Kidney glomerular epithelial cell (primary cell): Measurements from ENCODE around the gene NT5DC1.

ENCODE experiments used
- DNase-seq: peaks from one replicate; lab custom pipeline; 2025; lab: John Stamatoyannopoulos, UW

Gene NT5DC1

DNA sequence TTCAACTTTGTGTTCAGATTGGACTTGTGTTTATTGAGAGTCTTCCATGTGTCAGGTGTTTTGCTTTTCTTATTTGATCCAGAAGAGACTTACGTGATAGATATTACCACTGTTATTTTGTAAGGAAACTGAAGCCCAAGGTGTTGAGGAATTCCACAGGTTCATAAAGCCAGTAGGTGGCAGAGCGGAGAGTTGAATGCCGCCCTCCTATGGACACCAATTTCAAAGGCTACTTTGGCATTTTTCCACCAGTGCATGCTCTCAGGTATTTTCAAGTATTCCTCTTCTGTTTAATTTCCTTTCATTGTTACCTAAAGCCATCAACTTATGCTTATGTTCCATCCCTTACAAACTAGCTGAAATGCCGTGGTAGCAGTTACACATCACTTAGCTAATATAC lies 39.3 kb downstream of the NT5DC1 start:
- no peak for DNase-seq

DNA sequence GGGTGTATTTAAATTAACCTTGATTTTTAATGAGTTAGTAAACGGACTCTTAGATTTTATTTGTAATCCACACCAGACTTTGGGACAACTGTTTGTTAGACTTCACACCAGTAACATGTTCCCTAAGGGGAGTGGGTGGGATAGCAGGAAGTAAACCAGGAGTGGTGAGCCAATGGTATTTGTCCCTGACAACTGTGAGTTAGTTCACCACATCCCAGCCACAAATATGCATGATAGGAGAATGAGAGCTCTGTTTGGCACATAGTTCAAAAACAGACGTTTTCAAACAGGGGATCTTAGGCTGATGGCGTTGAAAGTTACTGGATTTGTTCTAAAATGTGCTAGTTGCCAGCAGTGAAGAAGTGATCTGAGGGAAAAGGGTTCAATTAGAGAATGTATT lies 44.0 kb downstream of the NT5DC1 start:
- DNase-seq = no peak

DNA sequence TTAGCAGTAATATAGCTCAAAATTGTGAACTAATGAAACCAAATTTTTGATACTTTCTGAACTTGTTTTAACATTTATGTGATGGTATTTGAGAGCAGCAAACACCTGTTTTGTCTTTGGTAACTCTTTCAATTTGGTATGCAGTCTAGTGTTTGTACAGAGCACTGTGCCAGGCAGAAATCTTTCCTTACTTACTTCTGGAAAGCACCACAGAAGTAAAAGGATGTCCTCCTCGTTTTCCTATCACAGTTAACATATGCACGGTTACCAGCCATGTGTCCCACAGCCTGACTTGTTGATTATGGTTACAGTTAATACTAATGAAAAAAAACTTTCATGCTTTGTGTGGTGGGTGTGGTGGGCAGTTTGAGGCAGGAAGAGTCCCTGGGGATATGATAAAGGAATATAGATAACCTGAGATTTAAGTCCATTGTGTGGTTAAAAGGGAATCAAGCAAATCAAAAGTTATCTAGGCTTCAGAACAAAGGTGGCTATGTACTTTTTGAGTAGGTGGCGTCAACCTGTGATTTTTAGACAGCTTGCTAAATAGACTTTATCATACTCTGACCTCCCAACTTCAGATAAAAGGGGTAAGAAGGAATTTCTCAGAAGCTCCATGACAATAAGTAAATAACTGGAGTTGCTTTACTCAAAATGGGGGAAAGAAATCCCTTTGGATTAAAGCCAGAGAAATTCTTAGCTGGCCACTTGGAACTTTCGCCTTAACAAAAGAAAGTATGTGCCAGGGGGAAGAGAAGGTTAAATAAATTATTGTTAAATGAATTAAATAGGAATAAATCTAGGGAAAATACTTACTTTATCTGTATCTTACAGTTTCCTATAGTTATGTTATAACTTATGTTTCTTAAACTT lies 45.4 kb downstream of the NT5DC1 start:
- no peak for DNase-seq

DNA sequence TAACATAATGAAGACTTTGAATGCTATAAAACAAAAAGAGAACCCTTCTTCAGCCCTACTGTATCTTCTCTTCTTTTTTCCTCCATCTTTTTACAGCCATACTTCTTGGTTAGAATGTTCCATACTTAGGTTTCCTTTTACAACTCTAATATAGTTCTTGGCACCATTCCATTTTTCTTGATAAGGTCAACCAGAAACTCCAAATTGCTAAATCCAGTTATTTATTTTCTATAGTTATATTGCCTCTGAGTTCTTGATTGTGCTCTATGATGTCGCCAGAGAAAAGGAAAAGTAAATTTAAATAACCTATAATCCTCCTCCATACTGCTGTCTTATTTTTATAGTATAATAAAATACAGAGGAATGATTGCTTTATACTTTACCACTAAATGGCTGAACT lies 52.0 kb downstream of the NT5DC1 start:
- DNase-seq = no peak

GRCh38 chr6:116154887-116155286 lies 54.2 kb downstream of the NT5DC1 start:
- DNase-seq = no peak

DNA sequence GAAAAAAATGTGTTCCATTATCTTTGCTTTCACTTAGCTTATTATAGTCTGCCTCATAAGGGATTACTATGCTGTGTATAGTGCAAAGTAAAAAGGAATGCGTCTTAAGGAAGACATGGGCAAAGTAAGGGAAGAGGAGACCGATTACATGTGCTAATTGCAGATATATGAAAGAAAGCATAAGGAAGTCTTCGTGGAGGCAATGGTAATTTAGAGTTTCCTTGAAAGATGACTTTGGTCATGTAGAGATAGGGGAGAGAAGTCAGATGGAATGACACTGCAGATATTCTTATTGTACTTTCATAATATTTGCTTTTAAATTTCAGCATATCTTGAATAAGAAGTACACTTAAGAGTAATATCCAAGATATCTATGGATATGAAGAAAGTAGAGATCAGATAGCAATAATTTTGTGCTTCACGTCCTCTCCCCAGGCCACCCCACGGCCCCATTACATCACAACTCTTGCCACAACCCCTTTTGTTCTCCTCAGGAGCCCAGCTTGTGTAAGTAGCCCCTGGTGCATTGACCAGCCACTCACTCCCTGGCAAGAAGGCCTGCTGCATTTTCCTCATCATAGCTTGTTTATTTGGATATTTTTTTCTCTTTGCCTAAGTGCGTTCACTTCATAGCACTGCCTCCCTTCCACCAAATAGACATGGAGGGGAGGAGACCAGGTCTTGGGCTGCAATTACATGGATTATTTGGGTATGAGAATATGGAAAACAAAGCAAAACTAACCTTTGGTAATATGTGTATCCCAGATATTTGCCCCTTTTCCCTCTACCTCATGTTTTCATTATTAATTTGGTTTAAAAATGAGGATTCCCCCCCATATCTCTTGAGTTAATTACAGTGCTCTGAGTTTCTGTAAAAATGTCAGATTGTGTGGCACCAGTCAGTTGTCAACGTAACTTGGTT lies 56.0 kb downstream of the NT5DC1 start:
- no peak for DNase-seq

DNA sequence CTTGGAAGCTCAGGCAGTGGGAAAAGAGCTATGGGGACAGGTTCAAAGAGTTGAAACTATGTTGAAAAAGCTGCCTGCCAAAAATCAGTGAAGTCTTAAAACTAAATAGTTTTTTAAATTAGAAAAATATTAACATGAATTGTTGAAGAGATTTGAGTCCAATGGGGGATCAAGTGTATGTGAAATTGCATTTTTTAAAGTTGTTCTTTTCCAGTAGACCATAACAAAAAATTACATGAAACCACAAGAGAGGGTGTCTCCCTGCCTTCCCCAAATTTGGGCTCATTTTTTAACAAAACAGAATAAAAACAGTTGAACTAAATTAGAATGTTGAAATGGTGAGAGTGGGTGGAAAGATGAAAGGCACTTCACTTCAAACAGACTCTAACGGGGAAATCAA lies 56.7 kb downstream of the NT5DC1 start:
- DNase-seq = no peak

- DNase-seq = no peak
Measured at GRCh38 chr6:116158641-116159040, 58.0 kb downstream of the NT5DC1 start.

GRCh38 chr6:116159782-116160524 lies 59.3 kb downstream of the NT5DC1 start:
- no peak for DNase-seq

- DNase-seq = no peak
Measured at GRCh38 chr6:116165596-116165995, 64.9 kb downstream of the NT5DC1 start.

- no peak for DNase-seq
Measured at GRCh38 chr6:116166369-116166768, 65.7 kb downstream of the NT5DC1 start.

- no peak for DNase-seq
Measured at GRCh38 chr6:116168148-116168547, 67.5 kb downstream of the NT5DC1 start.

- no peak for DNase-seq
Measured at GRCh38 chr6:116169880-116170279, 69.2 kb downstream of the NT5DC1 start.

DNA sequence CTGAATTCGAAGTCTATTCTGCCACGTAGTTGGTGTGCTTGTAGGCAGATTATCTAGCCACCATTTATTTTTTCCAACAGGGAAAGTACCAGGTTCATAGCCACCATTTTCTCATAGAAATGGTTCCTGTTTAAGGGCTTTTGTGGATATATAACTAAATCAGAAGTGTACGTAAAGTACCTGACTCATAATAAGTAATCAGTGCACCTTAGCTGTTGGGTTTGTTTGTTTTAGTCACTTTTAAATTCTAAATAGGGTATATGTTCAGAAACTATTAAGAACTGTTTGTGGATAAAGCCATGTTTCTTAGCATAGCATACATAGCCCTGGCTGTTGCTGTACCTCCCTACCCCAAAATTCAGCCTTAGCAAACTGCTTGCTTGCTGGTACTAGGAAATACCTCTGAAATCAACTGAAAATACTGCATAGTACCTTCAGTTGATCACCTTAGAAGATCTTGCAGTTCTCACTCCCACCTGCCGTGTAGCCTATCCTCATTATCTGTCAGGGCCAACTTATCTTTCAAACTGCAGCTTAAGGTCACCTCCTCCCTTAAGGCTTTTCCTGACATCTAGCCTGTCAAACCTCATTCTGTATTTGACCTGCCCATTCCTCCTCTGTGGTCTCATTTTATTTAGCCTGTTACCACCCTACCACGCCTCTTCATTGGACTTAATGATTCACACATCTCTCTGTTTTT lies 69.9 kb downstream of the NT5DC1 start:
- DNase-seq = no peak

- no peak for DNase-seq
Measured at GRCh38 chr6:116173928-116174327, 73.3 kb downstream of the NT5DC1 start.

GRCh38 chr6:116175344-116175743 lies 74.7 kb downstream of the NT5DC1 start:
- DNase-seq = no peak

- no peak for DNase-seq
Measured at GRCh38 chr6:116176596-116176995, 75.9 kb downstream of the NT5DC1 start.

DNA sequence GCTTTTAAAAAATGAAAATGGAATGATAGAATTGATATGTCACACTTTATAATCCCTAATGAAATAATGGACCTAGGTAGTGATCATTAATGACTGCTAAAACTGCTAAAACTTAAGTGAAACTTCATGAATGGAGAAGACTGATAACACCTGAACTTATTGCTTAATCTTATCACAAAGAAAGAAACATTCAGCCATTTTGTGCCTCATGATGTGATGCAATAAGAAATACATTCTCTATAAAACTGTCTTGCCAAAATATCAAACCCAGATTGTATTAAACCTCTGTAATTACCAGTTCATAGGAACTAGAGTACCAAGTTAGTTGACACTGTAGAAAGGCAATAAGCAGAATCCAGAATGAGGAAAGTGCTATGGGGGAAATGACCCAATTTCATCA lies 79.7 kb downstream of the NT5DC1 start:
- no peak for DNase-seq

DNA sequence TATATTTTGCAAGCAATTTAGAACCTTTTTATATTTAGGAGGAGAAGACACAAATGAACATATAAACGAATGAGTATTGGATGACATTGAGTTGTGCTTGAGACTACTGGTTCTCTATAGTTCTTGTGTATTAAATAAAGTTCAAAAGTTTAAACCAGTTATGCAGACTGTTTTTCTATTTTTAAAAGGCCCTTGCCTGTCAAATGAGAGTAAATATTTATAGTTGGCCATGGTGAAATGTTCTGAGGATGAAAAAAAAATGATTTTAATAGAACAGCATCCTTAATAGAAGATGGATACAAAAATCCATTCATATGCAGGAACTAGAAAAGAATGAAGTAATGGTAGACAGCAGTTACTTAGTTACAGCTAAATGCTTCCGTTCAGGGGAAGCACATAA lies 88.8 kb downstream of the NT5DC1 start:
- no peak for DNase-seq

DNA sequence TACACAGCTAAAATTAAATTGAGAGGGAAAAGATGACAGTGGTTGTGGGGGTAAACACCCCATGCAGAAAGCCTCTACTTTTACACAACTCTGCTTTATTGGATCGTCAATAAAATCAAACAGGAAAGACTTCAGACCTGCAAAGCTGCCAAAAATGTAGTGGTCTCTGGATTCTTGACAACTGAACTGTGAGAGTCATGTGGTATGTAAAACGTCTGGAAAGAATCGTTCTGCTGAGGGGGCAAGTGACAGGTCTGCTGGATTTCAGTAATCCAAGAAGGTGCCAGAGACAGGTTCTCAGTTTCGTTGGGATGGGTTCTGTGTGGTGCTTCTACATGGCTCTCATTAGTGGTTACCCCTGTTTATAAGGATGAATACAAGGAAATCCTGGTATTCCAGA lies 89.9 kb downstream of the NT5DC1 start:
- DNase-seq = peak; percentile 19

DNA sequence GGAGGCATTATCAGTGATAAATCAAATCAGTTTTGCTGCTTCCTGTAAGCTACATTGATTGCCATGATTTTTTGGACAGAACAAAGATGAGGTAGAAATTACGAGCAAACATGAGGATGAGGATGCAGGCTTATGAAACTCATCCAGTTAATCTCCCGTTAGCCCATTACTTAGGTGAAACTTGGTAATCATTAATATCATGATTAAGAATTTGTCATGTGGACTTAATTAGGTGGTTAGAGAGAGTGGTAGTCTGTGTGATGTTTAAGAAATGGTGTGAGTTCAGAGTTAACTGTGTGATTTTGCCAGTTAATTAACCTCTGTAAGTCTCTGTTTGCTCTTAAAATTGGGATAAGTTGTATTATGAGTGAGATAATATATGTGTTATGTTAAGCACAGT lies 91.2 kb downstream of the NT5DC1 start:
- no peak for DNase-seq

GRCh38 chr6:116192786-116193185 lies 92.1 kb downstream of the NT5DC1 start:
- DNase-seq = no peak
